Body of pancreas (tissue), 4 donors: Measurements from ENCODE around the gene CLEC11A.

Source experiments
- CTCF ChIP-seq, 7 experiments: fragments of 450-650 bp in 4 of 7; fragments of 200-600 bp in 3 of 7; sonication (generic) in 3 of 7; IDR thresholded peaks; one replicate each; pipeline ENCODE4 v1.5.1; 2016 to 2019; ENCODE audit warnings: antibody characterized with exemption in 7 of 7
- POLR2A ChIP-seq, 3 donors: fragments of 450-650 bp; IDR thresholded peaks; one replicate each; pipeline ENCODE4 v1.6.1; 2016; ENCODE audit warnings: antibody characterized with exemption in 3 of 3, mild to moderate bottlenecking in 2 of 3

DNA sequence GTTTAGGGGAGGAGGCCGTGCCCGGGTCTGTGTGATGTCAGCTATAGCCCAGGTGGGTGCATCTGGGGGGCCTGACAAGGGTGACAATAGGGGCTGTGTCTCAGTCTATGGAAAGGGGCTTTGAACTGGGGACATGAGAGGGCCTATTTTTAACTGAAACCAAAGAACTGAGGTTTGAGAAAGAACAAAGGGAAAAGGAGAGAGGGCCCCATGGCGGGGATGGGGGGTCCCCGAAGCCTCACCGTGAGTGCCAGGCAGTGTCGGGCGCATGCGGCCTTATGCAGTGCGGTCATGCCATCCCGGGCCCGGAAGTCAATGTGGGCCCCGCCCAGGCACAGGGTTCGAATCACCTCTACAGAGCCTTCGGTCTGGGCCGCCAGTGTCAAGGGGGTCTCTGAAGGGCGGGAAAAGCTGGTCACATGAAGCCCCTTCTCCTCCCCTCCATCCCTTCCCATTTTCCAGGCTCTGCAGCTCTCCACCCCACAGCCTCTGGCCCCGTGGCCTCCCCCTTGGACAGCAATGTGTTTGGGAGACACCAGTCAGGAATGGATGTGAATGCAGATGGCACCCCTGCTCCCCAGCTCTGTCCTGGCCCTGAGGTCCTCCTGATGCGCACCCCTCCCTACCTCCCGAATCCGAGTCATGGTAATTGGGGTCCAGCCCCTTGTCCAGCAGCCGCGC lies 9.5 kb upstream of the CLEC11A start:
- no peak for TF ChIP-seq CTCF (IDR thresholded peaks at IDR 0.05)
- TF ChIP-seq POLR2A (IDR thresholded peaks at IDR 0.05): no peak
